ENCODE measurements around the gene NAA38.

NAA38 gene

DNA sequence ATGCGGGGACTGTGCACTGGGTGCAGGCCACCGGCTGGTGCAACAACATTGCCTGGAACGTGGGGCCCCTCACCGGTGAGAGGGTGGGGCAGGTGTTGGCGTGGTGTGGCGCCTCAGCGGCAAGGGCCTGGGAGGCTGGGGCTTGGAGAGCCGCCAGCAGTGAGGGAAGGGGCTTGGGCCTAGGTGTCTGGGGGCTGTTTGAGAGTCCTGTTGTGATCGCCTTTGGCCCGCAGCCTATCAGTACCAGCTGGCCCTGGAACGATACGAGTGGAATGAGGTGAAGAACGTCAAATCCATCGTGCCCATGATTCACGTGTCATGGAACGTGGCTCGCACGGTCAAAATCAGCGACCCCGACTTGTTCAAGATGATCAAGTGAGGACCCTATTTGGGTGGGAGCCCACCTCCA, 5.1 kb downstream of the NAA38 start:
- no peak for TF ChIP-seq EZH2 (IDR thresholded peaks at IDR 0.05)
- TF ChIP-seq FOXP2 (optimal IDR thresholded peaks at IDR 0.05; ENCODE audit: control extremely low read depth, extremely low read length, insufficient read depth) = no peak
- no peak for TF ChIP-seq POLR2AphosphoS5 (IDR thresholded peaks at IDR 0.05; ENCODE audit: borderline replicate concordance, low read depth, low read length)
- Histone ChIP-seq H3K9me3 (ENCODE audit: low read depth, low read length) (no peaks in the 10 kb centered on the region), H3K4me3 (no peak overlapping the region), H3K27ac (no peak overlapping the region), H3K36me3 (ENCODE audit: insufficient read depth, low read length) (peaks cover 66% of the 10 kb centered on the region), H3K9ac (ENCODE audit: insufficient read length) (no peak overlapping the region)
- no peak for DNase-seq (ENCODE audit: low read depth, low spot score)

DNA sequence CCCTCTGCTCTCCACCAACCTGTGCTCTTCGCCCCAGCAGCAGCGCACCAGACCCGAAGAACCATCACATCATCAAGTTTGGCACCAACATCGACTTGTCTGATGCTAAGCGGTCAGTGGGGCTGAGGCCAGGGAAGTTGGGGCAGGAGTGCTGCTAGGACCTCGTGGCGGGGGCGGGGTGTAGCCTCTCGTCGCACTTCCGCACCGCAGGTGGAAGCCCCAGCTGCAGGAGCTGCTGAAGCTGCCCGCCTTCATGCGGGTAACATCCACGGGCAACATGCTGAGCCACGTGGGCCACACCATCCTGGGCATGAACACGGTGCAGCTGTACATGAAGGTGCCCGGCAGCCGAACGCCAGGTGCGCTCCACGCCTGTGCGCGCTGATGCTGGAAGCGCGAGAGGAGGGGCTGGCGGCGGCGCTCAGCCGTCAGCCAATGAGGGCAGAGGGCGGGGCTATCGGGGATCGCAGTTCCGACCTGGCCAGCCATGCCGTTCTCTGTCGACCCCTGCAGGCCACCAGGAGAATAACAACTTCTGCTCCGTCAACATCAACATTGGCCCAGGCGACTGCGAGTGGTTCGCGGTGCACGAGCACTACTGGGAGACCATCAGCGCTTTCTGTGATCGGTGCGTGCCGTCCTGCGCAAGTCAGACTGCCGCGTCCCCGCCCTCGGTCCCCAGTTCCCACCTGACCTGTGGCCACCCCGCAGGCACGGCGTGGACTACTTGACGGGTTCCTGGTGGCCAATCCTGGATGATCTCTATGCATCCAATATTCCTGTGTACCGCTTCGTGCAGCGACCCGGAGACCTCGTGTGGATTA, 5.7 kb downstream of the NAA38 start:
- Histone ChIP-seq H3K9ac (ENCODE audit: insufficient read length) (no peak overlapping the region), H3K4me3 (no peak overlapping the region)

DNA sequence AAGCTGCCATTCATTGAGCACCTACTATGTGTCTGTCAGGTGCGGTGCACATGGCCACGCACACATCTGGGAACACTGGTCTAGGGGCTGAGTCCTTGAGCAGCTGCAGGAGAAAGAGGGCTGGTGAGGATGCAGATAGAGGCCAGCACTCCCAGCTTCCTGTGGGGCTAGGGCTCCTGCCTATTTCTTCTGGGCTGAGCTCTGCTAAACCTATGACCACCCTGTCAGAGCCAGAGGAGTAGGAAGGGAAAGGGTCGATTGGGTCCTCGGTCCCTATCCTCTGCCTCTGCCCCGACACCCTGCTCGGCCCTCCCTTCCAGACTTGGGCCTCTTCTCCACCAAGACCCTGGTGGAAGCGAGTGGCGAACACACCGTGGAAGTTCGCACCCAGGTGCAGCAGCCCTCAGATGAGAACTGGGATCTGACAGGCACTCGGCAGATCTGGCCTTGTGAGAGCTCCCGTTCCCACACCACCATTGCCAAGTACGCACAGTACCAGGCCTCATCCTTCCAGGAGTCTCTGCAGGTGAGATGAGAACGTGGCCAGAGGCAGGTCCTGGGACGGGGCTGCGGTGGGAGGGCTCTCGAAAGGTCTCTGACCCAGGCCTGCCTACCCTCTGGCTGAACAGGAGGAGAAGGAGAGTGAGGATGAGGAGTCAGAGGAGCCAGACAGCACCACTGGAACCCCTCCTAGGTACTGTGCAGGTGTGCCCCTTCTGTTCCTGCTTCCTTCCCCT, 6.5 kb downstream of the NAA38 start:
- no peak for DNase-seq (ENCODE audit: low read depth, low spot score)
- Histone ChIP-seq H3K36me3 (ENCODE audit: insufficient read depth, low read length) (peaks cover 80% of the 10 kb centered on the region), H3K9me3 (ENCODE audit: low read depth, low read length) (no peaks in the 10 kb centered on the region), H3K4me3 (no peak overlapping the region), H3K27ac (no peak overlapping the region), H3K9ac (ENCODE audit: insufficient read length) (no peak overlapping the region)
- TF ChIP-seq EZH2 (IDR thresholded peaks at IDR 0.05) = no peak
- no peak for TF ChIP-seq FOXP2 (optimal IDR thresholded peaks at IDR 0.05; ENCODE audit: control extremely low read depth, extremely low read length, insufficient read depth)
- TF ChIP-seq POLR2AphosphoS5 (IDR thresholded peaks at IDR 0.05; ENCODE audit: borderline replicate concordance, low read depth, low read length) = no peak

More for the DNA sequence above, 5.7 kb downstream of the NAA38 start:
- Histone ChIP-seq H3K9me3 (ENCODE audit: low read depth, low read length) (no peaks in the 10 kb centered on the region), H3K36me3 (ENCODE audit: insufficient read depth, low read length) (peaks cover 72% of the 10 kb centered on the region), H3K27ac (no peak overlapping the region)
- no peak for DNase-seq (ENCODE audit: low read depth, low spot score)
- TF ChIP-seq FOXP2 (optimal IDR thresholded peaks at IDR 0.05; ENCODE audit: control extremely low read depth, extremely low read length, insufficient read depth) (no peak), EZH2 (IDR thresholded peaks at IDR 0.05) (no peak), POLR2AphosphoS5 (IDR thresholded peaks at IDR 0.05; ENCODE audit: borderline replicate concordance, low read depth, low read length) (no peak)

DNA sequence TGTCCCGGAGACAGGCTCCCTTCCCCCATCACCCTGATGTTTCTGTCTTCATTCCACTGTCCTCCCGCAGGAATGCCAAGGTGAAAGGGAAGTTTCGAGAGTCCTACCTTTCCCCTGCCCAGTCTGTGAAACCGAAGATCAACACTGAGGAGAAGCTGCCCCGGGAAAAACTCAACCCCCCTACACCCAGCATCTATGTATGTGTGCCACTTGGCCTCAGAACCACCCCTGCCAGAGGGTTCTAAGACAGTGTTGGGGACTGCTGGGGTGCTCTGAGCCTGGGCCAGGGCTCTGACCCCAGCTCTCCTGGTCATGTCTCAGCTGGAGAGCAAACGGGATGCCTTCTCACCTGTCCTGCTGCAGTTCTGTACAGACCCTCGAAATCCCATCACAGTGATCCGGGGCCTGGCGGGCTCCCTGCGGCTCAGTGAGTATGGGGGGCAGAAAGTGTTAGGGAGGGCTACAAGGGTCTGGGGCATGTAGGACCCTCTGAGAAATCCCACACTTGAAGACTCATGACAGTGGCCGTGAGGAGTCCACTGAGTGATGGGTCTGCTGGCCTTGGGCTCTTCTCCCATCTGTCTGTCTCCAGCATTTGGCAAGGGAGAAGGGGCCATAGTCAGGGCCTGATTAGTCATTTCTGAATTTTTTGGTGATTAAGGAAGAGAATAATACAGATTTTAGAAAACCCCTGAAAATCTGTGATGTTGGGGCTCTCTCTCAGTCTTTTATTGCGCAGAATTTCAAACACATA, 7.4 kb downstream of the NAA38 start:
- H3K9ac ChIP-seq (ENCODE audit: insufficient read length) = no peak overlapping the region
- H3K36me3 ChIP-seq (ENCODE audit: insufficient read depth, low read length) = peaks cover 85% of the 10 kb centered on the region
- no peak for TF ChIP-seq FOXP2 (optimal IDR thresholded peaks at IDR 0.05; ENCODE audit: control extremely low read depth, extremely low read length, insufficient read depth)
- no peak for TF ChIP-seq POLR2AphosphoS5 (IDR thresholded peaks at IDR 0.05; ENCODE audit: borderline replicate concordance, low read depth, low read length)
- no peak for TF ChIP-seq EZH2 (IDR thresholded peaks at IDR 0.05)

DNA sequence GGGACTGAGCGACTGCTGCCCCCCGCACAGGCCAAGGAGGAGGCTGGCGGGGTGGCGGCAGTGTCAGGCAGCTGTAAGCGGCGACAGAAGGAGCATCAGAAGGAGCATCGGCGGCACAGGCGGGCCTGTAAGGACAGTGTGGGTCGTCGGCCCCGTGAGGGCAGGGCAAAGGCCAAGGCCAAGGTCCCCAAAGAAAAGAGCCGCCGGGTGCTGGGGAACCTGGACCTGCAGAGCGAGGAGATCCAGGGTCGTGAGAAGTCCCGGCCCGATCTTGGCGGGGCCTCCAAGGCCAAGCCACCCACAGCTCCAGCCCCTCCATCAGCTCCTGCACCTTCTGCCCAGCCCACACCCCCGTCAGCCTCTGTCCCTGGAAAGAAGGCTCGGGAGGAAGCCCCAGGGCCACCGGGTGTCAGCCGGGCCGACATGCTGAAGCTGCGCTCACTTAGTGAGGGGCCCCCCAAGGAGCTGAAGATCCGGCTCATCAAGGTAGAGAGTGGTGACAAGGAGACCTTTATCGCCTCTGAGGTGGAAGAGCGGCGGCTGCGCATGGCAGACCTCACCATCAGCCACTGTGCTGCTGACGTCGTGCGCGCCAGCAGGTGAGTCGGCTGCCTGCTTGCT, 8.1 kb downstream of the NAA38 start:
- no peak for TF ChIP-seq POLR2AphosphoS5 (IDR thresholded peaks at IDR 0.05; ENCODE audit: borderline replicate concordance, low read depth, low read length)
- TF ChIP-seq FOXP2 (optimal IDR thresholded peaks at IDR 0.05; ENCODE audit: control extremely low read depth, extremely low read length, insufficient read depth) = no peak
- no peak for TF ChIP-seq EZH2 (IDR thresholded peaks at IDR 0.05)
- peaks cover 86% of the 10 kb centered on the region for H3K36me3 ChIP-seq (ENCODE audit: insufficient read depth, low read length)

More for the DNA sequence above, 7.4 kb downstream of the NAA38 start:
- Histone ChIP-seq H3K27ac (no peak overlapping the region), H3K4me3 (no peak overlapping the region), H3K9me3 (ENCODE audit: low read depth, low read length) (no peaks in the 10 kb centered on the region)
- no peak for DNase-seq (ENCODE audit: low read depth, low spot score)

DNA sequence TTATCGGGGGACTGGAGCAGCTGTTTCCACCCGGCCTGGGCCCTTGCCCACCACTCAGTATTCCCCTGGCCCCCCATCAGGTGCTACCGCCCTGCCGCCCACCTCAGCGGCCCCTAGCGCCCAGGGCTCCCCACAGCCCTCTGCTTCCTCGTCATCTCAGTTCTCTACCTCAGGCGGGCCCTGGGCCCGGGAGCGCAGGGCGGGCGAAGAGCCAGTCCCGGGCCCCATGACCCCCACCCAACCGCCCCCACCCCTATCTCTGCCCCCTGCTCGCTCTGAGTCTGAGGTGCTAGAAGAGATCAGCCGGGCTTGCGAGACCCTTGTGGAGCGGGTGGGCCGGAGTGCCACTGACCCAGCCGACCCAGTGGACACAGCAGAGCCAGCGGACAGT, 8.6 kb downstream of the NAA38 start:
- DNase-seq (ENCODE audit: low read depth, low spot score) = no peak
- Histone ChIP-seq H3K4me3 (no peak overlapping the region), H3K9ac (ENCODE audit: insufficient read length) (no peak overlapping the region), H3K36me3 (ENCODE audit: insufficient read depth, low read length) (peaks cover 82% of the 10 kb centered on the region), H3K9me3 (ENCODE audit: low read depth, low read length) (no peaks in the 10 kb centered on the region), H3K27ac (no peak overlapping the region)
- TF ChIP-seq FOXP2 (optimal IDR thresholded peaks at IDR 0.05; ENCODE audit: control extremely low read depth, extremely low read length, insufficient read depth) (no peak), EZH2 (IDR thresholded peaks at IDR 0.05) (no peak), POLR2AphosphoS5 (IDR thresholded peaks at IDR 0.05; ENCODE audit: borderline replicate concordance, low read depth, low read length) (no peak)

More for the DNA sequence above, 8.1 kb downstream of the NAA38 start:
- no peaks in the 10 kb centered on the region for H3K9me3 ChIP-seq (ENCODE audit: low read depth, low read length)
- no peak overlapping the region for H3K27ac ChIP-seq
- no peak for DNase-seq (ENCODE audit: low read depth, low spot score)
- no peak overlapping the region for H3K4me3 ChIP-seq
- H3K9ac ChIP-seq (ENCODE audit: insufficient read length) = no peak overlapping the region

DNA sequence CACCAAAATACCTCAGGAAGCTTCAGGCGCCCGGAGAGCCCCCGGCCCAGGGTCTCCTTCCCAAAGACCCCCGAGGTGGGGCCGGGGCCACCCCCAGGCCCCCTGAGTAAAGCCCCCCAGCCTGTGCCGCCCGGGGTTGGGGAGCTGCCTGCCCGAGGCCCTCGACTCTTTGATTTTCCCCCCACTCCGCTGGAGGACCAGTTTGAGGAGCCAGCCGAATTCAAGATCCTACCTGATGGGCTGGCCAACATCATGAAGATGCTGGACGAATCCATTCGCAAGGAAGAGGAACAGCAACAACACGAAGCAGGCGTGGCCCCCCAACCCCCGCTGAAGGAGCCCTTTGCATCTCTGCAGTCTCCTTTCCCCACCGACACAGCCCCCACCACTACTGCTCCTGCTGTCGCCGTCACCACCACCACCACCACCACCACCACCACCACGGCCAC, 9.2 kb downstream of the NAA38 start:
- Histone ChIP-seq H3K36me3 (ENCODE audit: insufficient read depth, low read length) (peaks cover 79% of the 10 kb centered on the region), H3K9me3 (ENCODE audit: low read depth, low read length) (no peaks in the 10 kb centered on the region), H3K4me3 (no peak overlapping the region), H3K9ac (ENCODE audit: insufficient read length) (no peak overlapping the region), H3K27ac (no peak overlapping the region)
- no peak for DNase-seq (ENCODE audit: low read depth, low spot score)
- TF ChIP-seq EZH2 (IDR thresholded peaks at IDR 0.05) (no peak), POLR2AphosphoS5 (IDR thresholded peaks at IDR 0.05; ENCODE audit: borderline replicate concordance, low read depth, low read length) (no peak)
